NK-92 treated with Interleukin-12 subunit alpha and Interleukin-12 subunit beta, amount 100 ng/mL, for 24 hours (cell line): Measurements from ENCODE around the gene MPO.

Source experiments
- DNase-seq: peaks from one replicate; lab custom pipeline; 2025; lab: John Stamatoyannopoulos, UW

Gene MPO, protein sequence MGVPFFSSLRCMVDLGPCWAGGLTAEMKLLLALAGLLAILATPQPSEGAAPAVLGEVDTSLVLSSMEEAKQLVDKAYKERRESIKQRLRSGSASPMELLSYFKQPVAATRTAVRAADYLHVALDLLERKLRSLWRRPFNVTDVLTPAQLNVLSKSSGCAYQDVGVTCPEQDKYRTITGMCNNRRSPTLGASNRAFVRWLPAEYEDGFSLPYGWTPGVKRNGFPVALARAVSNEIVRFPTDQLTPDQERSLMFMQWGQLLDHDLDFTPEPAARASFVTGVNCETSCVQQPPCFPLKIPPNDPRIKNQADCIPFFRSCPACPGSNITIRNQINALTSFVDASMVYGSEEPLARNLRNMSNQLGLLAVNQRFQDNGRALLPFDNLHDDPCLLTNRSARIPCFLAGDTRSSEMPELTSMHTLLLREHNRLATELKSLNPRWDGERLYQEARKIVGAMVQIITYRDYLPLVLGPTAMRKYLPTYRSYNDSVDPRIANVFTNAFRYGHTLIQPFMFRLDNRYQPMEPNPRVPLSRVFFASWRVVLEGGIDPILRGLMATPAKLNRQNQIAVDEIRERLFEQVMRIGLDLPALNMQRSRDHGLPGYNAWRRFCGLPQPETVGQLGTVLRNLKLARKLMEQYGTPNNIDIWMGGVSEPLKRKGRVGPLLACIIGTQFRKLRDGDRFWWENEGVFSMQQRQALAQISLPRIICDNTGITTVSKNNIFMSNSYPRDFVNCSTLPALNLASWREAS

DNA sequence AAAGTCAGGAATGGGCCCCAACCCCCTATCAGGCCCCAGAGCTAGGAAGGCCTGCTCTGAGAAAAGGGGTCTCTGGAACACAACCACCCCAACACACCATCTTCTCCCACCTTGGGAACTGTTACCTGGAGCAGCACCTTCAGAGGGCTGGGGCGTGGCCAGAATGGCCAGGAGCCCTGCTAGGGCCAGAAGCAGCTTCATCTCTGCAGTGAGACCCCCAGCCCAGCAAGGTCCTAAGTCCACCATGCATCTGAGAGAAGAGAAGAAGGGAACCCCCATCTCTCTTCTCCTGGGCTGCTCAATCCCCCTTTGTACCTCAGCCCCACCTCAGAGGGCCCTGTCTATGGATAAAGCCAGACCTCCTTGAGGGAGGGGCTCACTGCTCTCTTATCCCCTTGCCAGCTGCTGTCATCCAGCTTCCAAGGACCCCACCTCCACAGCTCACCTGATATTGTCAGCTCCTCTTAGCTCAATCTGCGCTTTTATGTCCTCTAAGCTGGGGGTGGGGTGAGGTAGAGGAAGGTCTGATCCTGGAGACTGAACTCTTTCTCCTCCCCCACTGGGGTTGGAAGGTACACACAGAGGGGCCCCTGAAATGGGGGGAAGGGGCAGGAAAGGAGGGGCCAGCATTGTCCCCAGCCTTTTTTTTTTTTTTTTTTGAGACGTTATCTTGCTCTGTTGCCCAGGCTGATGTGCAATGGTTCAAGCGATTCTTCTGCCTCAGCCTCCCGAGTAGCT is at the start of gene MPO:
Gene MPO, minus strand, starts transcription at position 456 of the 738 bp plus-strand sequence. Its CDS starts 177 bp downstream, at position 279.
- no peak for DNase-seq

DNA sequence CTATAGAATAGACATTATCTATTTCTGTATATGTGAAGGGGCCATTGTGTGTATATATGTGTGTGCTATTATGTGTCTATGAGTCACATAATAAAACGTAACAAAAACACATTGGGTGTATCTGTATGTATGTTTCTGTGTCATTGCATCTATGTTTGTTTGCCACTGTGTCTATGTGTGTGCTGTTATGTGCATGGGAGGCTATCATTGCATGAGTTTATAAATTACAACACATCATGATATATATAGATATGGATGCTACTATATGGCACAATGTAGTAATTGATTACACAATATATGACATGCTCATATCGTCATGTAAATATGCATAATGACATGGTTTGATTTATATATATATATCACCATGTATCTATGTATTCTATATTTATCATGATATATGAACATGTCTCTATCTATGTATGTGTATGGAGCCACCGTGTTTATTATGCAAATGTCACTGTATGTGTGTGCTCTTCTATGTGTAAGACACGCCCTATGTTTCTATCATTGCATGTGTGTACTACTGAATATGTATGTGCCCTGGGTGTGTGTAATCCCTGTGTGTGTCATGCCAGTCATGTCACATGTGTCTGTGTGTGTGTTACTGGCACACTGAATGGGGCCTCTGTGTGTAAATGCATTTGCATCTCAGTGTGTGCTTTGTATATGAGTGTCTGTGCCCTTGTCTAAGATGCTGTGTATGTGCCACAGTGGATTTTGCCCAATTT is 49.2 kb upstream of the MPO start:
- peak; percentile 54 for DNase-seq

DNA sequence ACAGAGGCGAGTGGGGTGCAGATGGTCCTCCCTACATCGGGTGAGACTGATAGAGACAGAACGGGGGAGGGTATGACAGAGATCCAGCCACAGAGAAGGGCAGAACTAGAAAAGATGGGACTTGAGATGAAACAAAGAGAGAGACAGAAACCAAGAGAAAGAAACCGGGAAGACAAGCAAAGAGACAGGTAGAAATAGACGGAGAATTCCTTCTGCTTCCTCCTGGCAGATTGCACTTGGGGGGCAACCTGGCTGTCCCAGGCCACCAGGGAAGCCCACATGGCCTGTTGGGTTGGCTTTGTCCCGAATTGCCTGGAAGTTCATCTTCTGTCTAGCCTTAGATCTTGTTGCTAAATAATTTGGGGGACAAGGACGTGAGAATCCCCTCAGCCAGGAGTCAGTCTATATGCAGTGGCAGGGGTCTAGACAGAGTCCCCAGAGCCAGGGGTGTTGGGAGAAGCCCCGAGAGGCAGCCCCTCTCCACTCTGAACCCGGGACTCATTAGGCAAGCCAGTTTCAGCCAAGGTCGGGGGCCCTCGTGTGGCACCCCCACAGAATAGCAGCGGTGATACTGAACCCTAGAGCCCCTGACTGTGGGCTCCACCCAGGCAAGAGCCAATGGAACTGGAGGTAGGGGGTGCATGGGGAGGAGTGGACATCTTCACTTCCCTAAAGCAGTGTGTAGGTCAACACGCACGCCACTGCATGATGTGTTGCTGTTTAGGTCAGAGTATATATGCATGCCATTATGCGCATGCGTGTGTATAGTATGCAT is 48.5 kb upstream of the MPO start:
- peak; percentile 89 for DNase-seq

DNA sequence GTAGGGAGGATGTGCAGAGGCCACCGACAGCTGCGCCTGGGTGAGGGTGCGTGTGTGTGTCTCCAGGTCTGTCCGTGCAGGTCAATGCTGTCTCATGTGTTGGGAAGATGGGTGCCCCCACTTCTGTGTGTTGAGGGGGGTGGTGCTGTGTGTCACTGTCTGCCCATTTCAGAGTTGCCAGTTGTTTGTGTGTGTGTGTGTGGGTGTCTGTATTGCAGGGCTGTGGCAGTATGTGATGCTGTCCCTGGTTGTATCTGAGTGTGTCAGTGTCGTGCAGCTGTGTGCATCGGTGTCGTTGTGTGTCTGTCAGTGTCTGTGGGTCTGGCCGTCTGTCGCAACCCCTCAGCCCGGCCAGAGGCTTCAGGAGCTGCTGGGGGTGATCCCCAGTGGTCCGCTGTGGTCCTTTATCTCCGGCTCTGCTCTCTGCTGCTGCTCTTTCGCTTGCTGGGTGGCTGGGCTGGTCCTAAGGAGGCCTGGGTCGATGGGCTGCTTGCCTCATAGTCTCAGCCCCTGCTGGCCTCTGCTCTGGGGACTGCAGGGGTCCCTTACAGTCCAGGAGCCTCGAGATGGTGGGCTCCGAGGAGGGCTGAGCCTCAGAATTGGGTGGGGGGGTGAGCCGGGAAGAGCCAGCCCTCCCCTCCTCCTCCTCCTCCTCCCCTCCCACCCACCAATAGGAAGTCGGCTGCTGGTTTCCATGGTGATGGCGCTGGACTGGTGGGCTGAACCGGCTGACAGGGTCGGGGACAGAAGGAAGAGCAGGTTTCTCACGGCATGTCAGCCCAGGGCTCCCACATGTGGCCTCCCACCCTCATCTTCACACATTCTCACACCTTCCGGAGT is 47.7 kb upstream of the MPO start, which contains the start of gene TSPOAP1:
Gene TSPOAP1, minus strand, starts transcription at position 601 of the 840 bp plus-strand sequence. CDS start 875 bp downstream, outside the sequence.
- DNase-seq: peak; percentile 87

DNA sequence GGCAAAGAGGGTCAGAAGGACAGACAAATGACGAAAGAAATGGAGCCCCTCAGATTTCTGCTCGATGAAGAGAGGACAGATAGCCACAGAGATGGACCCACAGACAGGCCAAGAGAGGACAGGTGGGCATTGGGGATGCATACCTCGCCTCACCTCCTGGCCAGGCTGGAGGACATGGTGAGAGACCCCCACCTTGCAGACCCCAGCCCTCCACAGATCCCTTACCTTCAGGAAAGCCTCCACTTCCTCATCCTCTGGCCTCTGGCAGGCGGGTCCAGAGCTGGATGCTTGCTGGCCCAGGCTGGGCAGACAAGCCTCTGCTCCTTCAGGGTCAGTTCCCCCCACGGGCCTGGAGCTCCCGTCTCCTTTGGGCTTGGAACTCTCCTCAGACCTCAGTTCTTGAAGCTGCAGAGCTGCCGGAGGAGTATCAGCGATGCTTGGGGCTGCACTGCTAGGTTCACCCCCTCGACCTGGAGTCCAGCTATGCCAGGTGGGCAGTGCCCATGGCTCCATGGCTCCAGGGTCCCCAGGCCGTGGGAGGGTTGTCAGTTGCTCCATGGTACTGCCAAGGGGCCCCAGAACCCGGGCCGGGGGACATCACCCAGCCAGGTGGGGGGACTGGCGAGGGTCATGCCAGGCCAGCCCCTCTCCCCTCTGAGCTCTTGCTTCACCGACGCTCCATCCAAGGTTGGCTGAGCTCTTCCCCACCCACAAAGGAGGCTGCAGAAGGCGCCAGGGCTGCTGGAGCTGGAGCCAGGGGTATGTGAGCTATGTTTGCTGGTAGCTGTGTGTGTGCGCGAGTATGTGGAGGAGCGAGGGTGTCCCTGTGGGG is 46.8 kb upstream of the MPO start:
- DNase-seq: no peak

DNA sequence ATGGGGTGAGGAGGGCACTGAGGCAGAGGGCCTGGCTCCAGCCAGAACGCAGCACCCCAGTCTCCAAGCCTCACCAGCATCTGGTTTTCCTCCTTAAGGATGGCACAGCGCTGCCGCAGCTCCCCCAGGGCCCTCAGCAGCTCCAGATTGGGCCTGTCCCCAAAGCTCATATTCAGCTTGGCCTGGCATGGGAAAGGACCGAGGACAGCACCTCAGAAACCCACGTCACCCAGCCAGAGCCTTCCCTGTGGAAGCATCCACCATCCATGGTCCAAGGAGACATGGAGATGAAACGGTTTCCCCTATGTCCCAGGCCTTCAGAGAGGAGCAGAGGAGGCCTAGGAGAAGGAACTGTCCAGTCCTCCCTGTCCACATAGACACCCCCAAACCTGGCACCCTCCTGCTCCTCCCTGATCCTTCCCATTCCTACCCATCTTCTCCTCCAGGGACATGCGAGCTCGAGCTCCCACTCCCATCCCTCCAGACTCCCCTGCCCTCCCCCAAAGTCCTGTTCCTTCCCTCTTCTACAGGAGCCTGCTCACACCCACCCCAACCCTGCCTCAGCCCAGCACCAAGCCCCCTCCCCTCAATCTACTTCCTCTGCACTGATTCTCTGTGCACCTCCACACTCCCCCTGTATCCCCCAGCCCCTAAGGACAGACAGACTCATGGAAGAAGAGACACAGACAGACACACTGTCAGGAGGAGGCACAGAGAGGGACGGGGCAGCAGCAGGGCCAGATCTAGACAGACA is 46.1 kb upstream of the MPO start:
- DNase-seq: no peak

DNA sequence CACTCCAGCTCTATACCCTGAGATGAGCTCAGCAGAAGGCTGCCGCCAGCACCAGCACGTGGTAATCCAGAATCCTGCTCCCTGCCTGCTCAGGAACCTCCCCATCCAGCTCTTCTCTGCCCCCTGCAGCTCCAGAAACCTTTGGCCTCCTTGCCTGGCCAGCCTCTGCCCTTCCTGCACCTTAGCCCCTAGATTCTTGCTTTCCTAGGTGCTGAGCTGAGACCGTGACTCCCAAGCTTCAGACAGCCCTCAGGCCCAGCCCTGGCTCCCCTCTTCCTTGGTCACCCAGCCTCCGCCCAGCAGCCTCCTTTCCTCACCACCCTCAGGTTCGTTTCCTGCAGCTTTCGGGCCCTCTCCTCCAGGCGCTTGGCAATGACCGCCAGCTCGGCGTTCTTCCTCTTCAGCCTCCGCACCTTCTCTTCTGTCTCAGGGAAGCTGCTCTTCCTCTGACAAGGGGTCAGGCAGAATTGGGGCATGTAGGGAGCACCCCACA is 45.3 kb upstream of the MPO start:
- no peak for DNase-seq

DNA sequence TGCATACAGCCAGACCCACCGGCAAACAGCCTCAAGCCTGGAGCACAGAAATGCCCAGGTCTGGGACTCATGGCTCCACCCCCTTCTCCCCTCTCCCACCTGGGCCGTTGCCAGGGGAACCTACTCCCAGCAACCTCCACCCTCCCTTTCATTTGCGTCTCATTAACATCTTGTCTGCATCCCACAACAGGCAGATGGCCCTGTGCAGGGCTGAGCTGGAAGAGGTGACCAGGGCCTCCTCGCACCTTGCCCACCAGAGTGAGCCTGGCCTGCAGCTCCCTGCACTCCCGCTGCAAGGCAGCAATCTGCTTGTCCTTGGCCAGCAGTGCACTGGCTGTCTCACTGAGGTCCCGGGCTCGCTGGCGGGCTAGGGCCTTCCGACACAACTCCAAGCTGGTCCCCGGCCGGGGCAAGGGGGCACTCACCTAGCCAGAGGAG is 44.6 kb upstream of the MPO start:
- no peak for DNase-seq

DNA sequence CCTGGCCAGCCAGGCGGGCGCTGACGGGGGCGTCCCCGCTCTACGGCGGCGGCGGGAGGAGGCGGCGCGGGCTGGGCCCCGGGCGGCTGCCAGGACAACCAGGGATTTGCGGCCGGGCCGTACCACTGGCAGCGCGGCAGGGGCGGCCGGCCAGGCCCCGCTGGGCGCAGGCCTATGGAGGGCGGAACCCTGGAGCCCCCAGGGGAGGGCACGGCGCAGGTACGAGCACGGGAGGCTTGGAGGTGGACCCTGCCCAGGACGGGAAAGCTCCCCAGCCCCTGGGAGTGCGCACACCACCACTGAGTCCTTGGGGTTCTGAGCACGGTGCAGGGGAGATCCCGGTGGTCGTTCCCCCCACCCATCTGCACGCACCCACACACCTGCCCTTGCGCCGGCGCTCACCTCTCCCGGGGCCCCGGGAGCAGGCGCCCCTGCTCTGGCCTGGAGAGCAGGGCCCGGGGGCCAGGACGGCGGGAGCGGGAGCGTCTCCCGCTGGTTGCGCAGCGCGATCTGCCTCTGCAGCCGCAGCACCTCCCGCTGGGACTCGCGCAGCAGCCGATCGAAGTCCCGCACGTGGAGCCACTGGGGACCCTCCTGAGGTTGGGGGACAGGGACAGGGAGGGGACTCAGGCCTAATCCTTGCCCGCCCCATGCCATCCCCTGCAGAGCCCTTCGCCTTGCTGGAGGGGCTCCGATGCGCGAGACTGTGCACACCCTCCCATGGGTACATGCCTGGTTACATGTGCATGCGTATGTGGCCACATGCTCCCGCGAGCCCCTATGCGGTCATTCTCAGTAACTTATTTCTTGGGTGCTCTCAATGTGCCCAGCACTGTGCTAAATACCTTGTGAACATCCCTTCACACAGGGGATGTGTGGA is 43.9 kb upstream of the MPO start:
- no peak for DNase-seq

DNA sequence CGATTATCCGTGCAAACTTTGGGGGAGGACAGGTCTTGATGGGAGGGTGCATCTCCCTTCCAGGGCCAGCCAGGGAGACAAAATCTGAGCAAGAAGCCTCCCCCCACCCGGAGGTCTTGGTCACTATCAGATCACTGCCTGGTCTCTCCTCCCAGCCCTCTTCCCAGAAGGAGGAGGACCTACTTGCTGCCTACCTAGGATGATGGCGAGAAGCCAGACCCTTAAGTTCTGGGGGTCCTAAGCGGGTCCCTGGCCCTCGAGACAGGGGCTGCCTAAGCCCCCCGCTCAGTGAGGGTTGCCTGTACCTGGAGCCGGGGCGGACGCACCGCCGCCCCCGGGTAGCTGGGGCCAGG is 43.3 kb upstream of the MPO start:
- no peak for DNase-seq

DNA sequence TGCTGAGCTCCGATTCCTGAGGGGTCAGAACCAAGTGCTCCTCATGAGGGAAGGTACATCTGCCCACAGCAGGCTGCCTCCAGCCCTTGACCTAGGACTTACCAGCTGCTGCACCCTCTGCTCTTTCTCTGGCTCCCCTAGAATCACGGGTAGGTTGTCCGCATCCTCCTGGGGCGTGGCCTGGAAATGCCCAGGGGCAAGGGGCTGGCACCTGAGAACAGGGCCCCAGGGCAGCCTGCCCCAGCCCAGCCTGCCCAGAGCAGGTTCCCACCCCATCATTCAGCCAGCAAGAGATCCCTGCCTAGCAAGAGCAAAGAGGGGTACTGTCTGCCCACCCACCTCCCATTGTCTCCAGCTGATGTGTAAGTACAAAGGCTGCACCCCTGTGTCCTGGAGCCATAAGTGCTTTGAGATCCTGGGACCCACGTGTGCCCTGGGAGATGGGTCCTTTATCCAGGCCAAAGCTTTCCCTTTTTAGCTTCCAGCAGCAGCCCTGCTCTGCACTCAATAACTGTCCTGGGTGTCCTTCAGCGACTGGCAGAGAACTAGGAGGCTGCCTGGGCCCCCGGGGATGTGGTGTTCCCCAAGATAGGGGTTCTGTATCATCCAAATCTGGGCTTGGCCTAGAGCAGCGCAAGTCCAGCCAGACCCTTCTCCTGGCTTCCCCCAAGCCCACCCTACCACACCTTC is 42.8 kb upstream of the MPO start:
- DNase-seq: no peak

DNA sequence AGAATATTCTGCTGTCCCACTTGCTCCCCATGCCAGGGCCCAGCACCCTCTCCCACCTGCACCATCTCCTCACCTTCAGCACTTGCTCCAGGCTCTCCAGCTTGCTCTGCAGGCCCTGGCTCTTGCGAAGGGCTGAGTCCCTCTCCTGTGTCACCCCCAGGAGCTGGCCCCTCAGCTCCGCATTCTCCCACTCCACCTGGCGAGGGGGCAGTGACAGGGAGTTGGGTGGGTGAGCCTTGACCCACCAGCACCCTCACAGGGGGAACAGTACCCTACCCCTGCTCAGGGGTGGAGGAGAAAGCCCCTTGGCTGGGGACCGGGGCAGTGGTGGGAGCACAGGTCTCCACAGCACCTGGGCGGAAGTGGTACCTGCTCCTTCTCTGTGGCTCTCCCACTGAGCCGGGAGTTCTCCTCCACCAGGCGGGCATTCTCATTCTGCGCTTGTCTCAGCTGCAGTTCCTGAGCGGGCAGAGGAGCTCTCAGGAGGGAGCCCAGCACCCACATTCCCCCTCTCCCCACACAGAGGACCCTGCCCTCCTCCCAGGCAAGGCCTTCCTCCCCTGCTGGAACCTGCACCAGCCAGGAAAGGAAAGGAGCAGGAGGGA is 41.9 kb upstream of the MPO start:
- no peak for DNase-seq

DNA sequence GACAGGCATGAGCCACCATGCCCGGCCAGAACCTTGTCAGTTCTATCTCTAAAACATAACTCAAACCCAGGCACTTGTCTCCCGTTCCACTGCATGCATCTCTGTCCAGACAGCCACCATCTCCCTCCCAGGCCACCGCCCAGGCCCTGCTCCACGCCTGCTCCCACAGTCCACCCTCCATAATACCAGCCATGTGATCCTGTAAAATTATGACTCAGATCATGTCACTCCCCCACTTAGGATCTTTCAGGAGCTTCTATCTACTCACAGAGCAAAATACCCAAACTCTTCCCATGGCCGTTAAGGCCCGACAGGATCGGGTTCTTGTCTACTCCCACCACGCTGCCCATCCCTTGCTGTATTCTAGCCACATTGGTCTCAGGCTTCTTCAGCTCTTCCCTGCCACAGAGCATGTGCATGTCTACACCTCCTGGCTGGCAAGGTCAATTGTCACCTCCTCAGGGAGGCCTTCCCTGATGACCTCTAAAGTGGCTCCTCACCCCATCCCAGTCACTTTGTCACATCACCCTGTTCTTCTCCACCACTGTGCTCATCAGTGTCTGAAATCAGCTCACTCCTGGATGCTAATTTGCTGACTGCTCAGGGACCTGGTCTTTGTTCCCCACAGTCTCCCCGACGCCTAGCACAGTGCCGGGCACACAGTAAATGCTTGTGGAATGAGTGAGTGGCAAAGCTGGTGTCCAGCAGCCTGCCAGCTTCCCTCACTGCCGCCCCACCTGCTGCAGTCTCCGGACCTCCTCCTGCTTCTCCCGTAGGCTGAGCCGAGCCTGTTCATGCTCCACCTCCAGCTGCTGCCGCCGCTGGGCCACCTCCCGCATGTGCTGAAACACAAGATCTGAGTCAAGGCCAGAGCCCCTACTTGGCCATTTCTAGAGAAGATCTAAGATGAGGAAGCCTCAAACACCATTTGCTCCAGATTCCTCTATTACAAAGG is 41.1 kb upstream of the MPO start:
- no peak for DNase-seq

DNA sequence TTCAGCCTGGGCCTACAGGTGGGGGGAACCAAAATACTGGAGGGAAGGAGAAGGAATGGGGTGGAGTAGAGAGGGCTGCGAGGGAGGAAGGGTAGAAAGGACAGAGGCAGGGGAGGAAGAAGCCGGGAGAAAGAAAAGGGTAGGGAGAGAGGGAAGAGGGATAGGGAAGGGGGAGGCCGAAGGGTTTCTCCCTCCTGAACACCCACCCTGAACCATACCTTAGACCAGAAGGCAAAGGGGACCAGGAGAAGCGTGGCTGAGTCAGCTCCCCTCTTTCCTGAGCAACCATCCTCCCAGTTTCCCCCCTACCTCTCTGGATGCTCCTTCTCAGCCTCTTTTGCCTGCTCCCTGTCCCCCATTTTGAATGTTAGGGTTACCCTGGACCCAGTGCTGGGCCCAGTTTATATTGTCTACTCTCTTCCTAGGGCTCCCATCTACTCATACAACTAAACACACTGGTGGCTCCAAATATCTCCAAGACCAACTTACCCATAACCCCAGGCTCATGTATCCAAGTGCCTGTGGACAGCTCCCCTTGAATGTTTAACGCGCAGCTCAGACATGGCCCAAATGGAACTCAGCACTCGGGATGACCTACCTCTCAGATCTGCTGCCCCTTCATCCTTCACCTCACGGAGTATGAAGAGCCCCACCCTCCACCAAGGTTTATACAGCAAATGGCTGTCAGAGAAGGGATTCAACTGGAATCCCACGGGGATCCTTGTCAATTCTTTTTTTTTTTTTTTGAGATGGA is 40.0 kb upstream of the MPO start:
- no peak for DNase-seq
